ENCODE data around the gene ADCYAP1.
"Not testable (repeated sequence)": the region's sequence is repeated elsewhere in the genome, so short reads cannot be mapped to it uniquely, and the experiment has no call there.

ADCYAP1 gene

GRCh38 chr18:904218-905090, at the start of gene ADCYAP1:
Gene ADCYAP1 (plus strand): TSS chr18:904871. CDS start chr18:905387, 516 bp downstream.
- no peaks in the 10 kb centered on the region for H3K4me1 ChIP-seq (ENCODE audit: insufficient read depth, poor library complexity, severe bottlenecking)
- TF ChIP-seq CTCF (IDR thresholded peaks at IDR 0.05; ENCODE audit: poor library complexity, severe bottlenecking), result no peak
- H3K36me3 ChIP-seq (ENCODE audit: low read depth), result no peaks in the 10 kb centered on the region
- no peak within 1 kb of the TSS for H3K4me3 ChIP-seq (ENCODE audit: severe bottlenecking)
- H3K27me3 ChIP-seq (ENCODE audit: insufficient read depth, poor library complexity, severe bottlenecking), result peaks cover 81% of the 10 kb centered on the region
- no peaks in the 10 kb centered on the region for H3K9me3 ChIP-seq (ENCODE audit: severe bottlenecking)
- ATAC-seq (ENCODE audit: low read depth), result peak; percentile 26; the same call in 2 of the 3 replicates
- DNase-seq (ENCODE audit: low spot score), result no peak
- no peak within 1 kb of the TSS for H3K27ac ChIP-seq (ENCODE audit: poor library complexity, severe bottlenecking)

- H3K27ac ChIP-seq (ENCODE audit: poor library complexity, severe bottlenecking), result no peak overlapping the region
- ATAC-seq (ENCODE audit: low read depth) (no peak), DNase-seq (ENCODE audit: low spot score) (no peak)
- H3K4me3 ChIP-seq (ENCODE audit: severe bottlenecking), result no peak overlapping the region
- no peak for TF ChIP-seq CTCF (IDR thresholded peaks at IDR 0.05; ENCODE audit: poor library complexity, severe bottlenecking)
- no peaks in the 10 kb centered on the region for H3K9me3 ChIP-seq (ENCODE audit: severe bottlenecking)
- H3K36me3 ChIP-seq (ENCODE audit: low read depth), result no peaks in the 10 kb centered on the region
- H3K27me3 ChIP-seq (ENCODE audit: insufficient read depth, poor library complexity, severe bottlenecking), result no peaks in the 10 kb centered on the region
- no peaks in the 10 kb centered on the region for H3K4me1 ChIP-seq (ENCODE audit: insufficient read depth, poor library complexity, severe bottlenecking)
These were observed 46.7 kb upstream of the ADCYAP1 start for GRCh38 chr18:857986-858385.

GRCh38 chr18:864872-865273, 39.8 kb upstream of the ADCYAP1 start:
- Histone ChIP-seq H3K4me3 (ENCODE audit: severe bottlenecking) (no peak overlapping the region), H3K36me3 (ENCODE audit: low read depth) (no peaks in the 10 kb centered on the region), H3K9me3 (ENCODE audit: severe bottlenecking) (no peaks in the 10 kb centered on the region), H3K27ac (ENCODE audit: poor library complexity, severe bottlenecking) (no peak overlapping the region), H3K4me1 (ENCODE audit: insufficient read depth, poor library complexity, severe bottlenecking) (no peaks in the 10 kb centered on the region), H3K27me3 (ENCODE audit: insufficient read depth, poor library complexity, severe bottlenecking) (no peaks in the 10 kb centered on the region)
- DNase-seq (ENCODE audit: low spot score) (peak; percentile 76), ATAC-seq (ENCODE audit: low read depth) (peak; percentile 91)
- peak; percentile 99 for TF ChIP-seq CTCF (IDR thresholded peaks at IDR 0.05; ENCODE audit: poor library complexity, severe bottlenecking)

- DNase-seq (ENCODE audit: low spot score) (no peak), ATAC-seq (ENCODE audit: low read depth) (no peak)
- no peaks in the 10 kb centered on the region for H3K27me3 ChIP-seq (ENCODE audit: insufficient read depth, poor library complexity, severe bottlenecking)
These were observed 37.4 kb upstream of the ADCYAP1 start for GRCh38 chr18:867257-867656.

GRCh38 chr18:873426-873825, 31.2 kb upstream of the ADCYAP1 start:
- DNase-seq (ENCODE audit: low spot score); H3K4me3 ChIP-seq (ENCODE audit: severe bottlenecking); H3K4me1 ChIP-seq (ENCODE audit: insufficient read depth, poor library complexity, severe bottlenecking); H3K36me3 ChIP-seq (ENCODE audit: low read depth); H3K9me3 ChIP-seq (ENCODE audit: severe bottlenecking); H3K27ac ChIP-seq (ENCODE audit: poor library complexity, severe bottlenecking); ATAC-seq (ENCODE audit: low read depth); H3K27me3 ChIP-seq (ENCODE audit: insufficient read depth, poor library complexity, severe bottlenecking): not testable (repeated sequence)

More at GRCh38 chr18:867257-867656, 37.4 kb upstream of the ADCYAP1 start:
- Histone ChIP-seq H3K36me3 (ENCODE audit: low read depth) (no peaks in the 10 kb centered on the region), H3K27ac (ENCODE audit: poor library complexity, severe bottlenecking) (no peak overlapping the region), H3K4me3 (ENCODE audit: severe bottlenecking) (no peak overlapping the region), H3K4me1 (ENCODE audit: insufficient read depth, poor library complexity, severe bottlenecking) (no peaks in the 10 kb centered on the region), H3K9me3 (ENCODE audit: severe bottlenecking) (no peaks in the 10 kb centered on the region)
- no peak for TF ChIP-seq CTCF (IDR thresholded peaks at IDR 0.05; ENCODE audit: poor library complexity, severe bottlenecking)

Data from RWPE2 (cell line).